Gastrocnemius medialis (tissue), 4 donors: ENCODE data around the gene GPHN.

Experiments
- POLR2A ChIP-seq, 2 donors: fragments of 450-650 bp; IDR thresholded peaks; one replicate each; pipeline ENCODE4 v1.6.1; 2017; ENCODE audit warnings: antibody characterized with exemption in 2 of 2, mild to moderate bottlenecking in 2 of 2, moderate library complexity in 2 of 2
- TF ChIP-seq, protein P1 (sequence below), 5 experiments: fragments of 450-650 bp in 3 of 5; fragments of 200-600 bp in 2 of 5; sonication (generic) in 2 of 5; IDR thresholded peaks in 4 of 5; conservative IDR thresholded peaks in 1 of 5; 1 replicate in 4 of 5; 2 replicates in 1 of 5; pipeline ENCODE4 v1.5.1; 2016 to 2019; ENCODE audit warnings: antibody characterized with exemption in 5 of 5, mild to moderate bottlenecking in 3 of 5, moderate library complexity in 3 of 5

GRCh38 chr14:66815687-66816086 is 307.7 kb downstream of the GPHN start:
- TF ChIP-seq, protein P1, sequence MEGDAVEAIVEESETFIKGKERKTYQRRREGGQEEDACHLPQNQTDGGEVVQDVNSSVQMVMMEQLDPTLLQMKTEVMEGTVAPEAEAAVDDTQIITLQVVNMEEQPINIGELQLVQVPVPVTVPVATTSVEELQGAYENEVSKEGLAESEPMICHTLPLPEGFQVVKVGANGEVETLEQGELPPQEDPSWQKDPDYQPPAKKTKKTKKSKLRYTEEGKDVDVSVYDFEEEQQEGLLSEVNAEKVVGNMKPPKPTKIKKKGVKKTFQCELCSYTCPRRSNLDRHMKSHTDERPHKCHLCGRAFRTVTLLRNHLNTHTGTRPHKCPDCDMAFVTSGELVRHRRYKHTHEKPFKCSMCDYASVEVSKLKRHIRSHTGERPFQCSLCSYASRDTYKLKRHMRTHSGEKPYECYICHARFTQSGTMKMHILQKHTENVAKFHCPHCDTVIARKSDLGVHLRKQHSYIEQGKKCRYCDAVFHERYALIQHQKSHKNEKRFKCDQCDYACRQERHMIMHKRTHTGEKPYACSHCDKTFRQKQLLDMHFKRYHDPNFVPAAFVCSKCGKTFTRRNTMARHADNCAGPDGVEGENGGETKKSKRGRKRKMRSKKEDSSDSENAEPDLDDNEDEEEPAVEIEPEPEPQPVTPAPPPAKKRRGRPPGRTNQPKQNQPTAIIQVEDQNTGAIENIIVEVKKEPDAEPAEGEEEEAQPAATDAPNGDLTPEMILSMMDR (IDR thresholded peaks at IDR 0.05 in 4 of 5, conservative IDR thresholded peaks at IDR 0.05 in 1 of 5) = no peak
- no peak for TF ChIP-seq POLR2A (IDR thresholded peaks at IDR 0.05)
